Fibroblast of mammary gland (primary cell): ENCODE data around the gene CYRIA.

Source experiments
- DNase-seq: peaks from one replicate; pipeline ENCODE4 v3.0.0-alpha.2; 2010; ENCODE audit warnings: low read depth
- H3K4me3 ChIP-seq: 2 replicates; pipeline ENCODE4 v1.5.1; 2011; ENCODE audit warnings: low read depth, mild to moderate bottlenecking, low read length, moderate library complexity; ENCODE audit not compliant: control insufficient read depth
- CTCF ChIP-seq: conservative IDR thresholded peaks from 2 replicates; pipeline ENCODE4 v1.5.1; 2011; ENCODE audit warnings: low read depth, low read length, inconsistent platforms; ENCODE audit not compliant: control insufficient read depth, insufficient read depth

CYRIA gene

GRCh38 chr2:16683576-16683975, 17.9 kb upstream of the CYRIA start:
- no peak overlapping the region for H3K4me3 ChIP-seq
- no peak for TF ChIP-seq CTCF
- DNase-seq = no peak

- no peak overlapping the region for H3K4me3 ChIP-seq
- DNase-seq = peak; percentile 74
- no peak for TF ChIP-seq CTCF
Observed at GRCh38 chr2:16682431-16683118, 16.9 kb upstream of the CYRIA start.

GRCh38 chr2:16680781-16681180, 15.1 kb upstream of the CYRIA start:
- no peak overlapping the region for H3K4me3 ChIP-seq
- no peak for DNase-seq
- TF ChIP-seq CTCF = no peak

- DNase-seq = no peak
- no peak for TF ChIP-seq CTCF
- no peak overlapping the region for H3K4me3 ChIP-seq
Observed at GRCh38 chr2:16680304-16680703, 14.7 kb upstream of the CYRIA start.

GRCh38 chr2:16678964-16679363, 13.3 kb upstream of the CYRIA start:
- H3K4me3 ChIP-seq = no peak overlapping the region
- no peak for DNase-seq
- TF ChIP-seq CTCF = no peak

- DNase-seq = no peak
- no peak for TF ChIP-seq CTCF
- H3K4me3 ChIP-seq = no peak overlapping the region
Observed at GRCh38 chr2:16677875-16678274, 12.2 kb upstream of the CYRIA start.

GRCh38 chr2:16675781-16676180, 10.1 kb upstream of the CYRIA start:
- no peak for DNase-seq
- no peak overlapping the region for H3K4me3 ChIP-seq
- no peak for TF ChIP-seq CTCF
